WTC11 (cell line): ENCODE results near the gene RNU5B-1.

Source experiments
- ATF3 ChIP-seq: sonication (generic); formaldehyde crosslinking; conservative IDR thresholded peaks from 2 replicates; pipeline ENCODE4 v1.8.1; 2022; ENCODE audit warnings: mild to moderate bottlenecking, missing genetic modification reagents
- CBFB ChIP-seq: sonication (generic); formaldehyde crosslinking; IDR thresholded peaks from 2 replicates; pipeline ENCODE4 v1.8.1; 2022; ENCODE audit warnings: mild to moderate bottlenecking, low read depth, missing genetic modification reagents
- CREB1 ChIP-seq: sonication (generic); formaldehyde crosslinking; IDR thresholded peaks from 2 replicates; pipeline ENCODE4 v1.8.0; 2023; ENCODE audit warnings: mild to moderate bottlenecking, missing genetic modification reagents
- CTCF ChIP-seq: fragments of 200-600 bp; IDR thresholded peaks from 2 replicates; pipeline ENCODE4 v1.8.0; 2022; ENCODE audit warnings: antibody characterized with exemption
- MAX ChIP-seq: sonication (generic); formaldehyde crosslinking; IDR thresholded peaks from 2 replicates; pipeline ENCODE4 v1.8.0; 2022; ENCODE audit warnings: mild to moderate bottlenecking, missing genetic modification reagents
- MLX ChIP-seq: sonication (generic); formaldehyde crosslinking; IDR thresholded peaks from 2 replicates; pipeline ENCODE4 v1.8.1; 2023; ENCODE audit warnings: mild to moderate bottlenecking, missing genetic modification reagents, moderate library complexity
- MYBL2 ChIP-seq: sonication (generic); formaldehyde crosslinking; IDR thresholded peaks from 2 replicates; pipeline ENCODE4 v1.8.1; 2023; ENCODE audit warnings: mild to moderate bottlenecking, moderate library complexity, missing genetic modification reagents
- NR1H2 ChIP-seq: sonication (generic); formaldehyde crosslinking; IDR thresholded peaks from 2 replicates; pipeline ENCODE4 v1.9.0; 2021; ENCODE audit warnings: mild to moderate bottlenecking, moderate library complexity, missing genetic modification reagents
- NR3C1 ChIP-seq: sonication (generic); formaldehyde crosslinking; conservative IDR thresholded peaks from 2 replicates; pipeline ENCODE4 v1.8.1; 2023; ENCODE audit warnings: low read depth, mild to moderate bottlenecking, missing genetic modification reagents
- PRDM15 ChIP-seq: sonication (generic); formaldehyde crosslinking; IDR thresholded peaks from 2 replicates; pipeline ENCODE4 v1.8.0; 2022; ENCODE audit warnings: missing genetic modification reagents
- TCF7 ChIP-seq: sonication (generic); formaldehyde crosslinking; IDR thresholded peaks from 2 replicates; pipeline ENCODE4 v1.8.0; 2022; ENCODE audit warnings: mild to moderate bottlenecking, low read depth, missing genetic modification reagents, moderate library complexity
- ZBTB21 ChIP-seq: sonication (generic); formaldehyde crosslinking; IDR thresholded peaks from 2 replicates; pipeline ENCODE4 v1.8.1; 2023; ENCODE audit warnings: mild to moderate bottlenecking, missing genetic modification reagents, borderline replicate concordance
- ZBTB43 ChIP-seq: sonication (generic); formaldehyde crosslinking; IDR thresholded peaks from 2 replicates; pipeline ENCODE4 v1.8.1; 2023; ENCODE audit warnings: mild to moderate bottlenecking, missing genetic modification reagents
- ZNF317 ChIP-seq: sonication (generic); formaldehyde crosslinking; IDR thresholded peaks from 2 replicates; pipeline ENCODE4 v1.8.1; 2023; ENCODE audit warnings: low read depth, mild to moderate bottlenecking, moderate library complexity, missing genetic modification reagents, borderline replicate concordance

GRCh38 chr15:65323071-65323511 lies 18.6 kb downstream of the RNU5B-1 start:
- TF ChIP-seq TCF7 (no peak), ZBTB43 (CRISPR knock-in tag) (no peak), NR3C1 (no peak), MAX (CRISPR knock-in tag) (no peak), CTCF (no peak), CREB1 (no peak), CBFB (CRISPR knock-in tag) (no peak), ZNF317 (CRISPR knock-in tag) (no peak), MLX (CRISPR knock-in tag) (no peak), NR1H2 (CRISPR knock-in tag) (no peak), MYBL2 (CRISPR knock-in tag) (no peak), ATF3 (CRISPR knock-in tag) (no peak), ZBTB21 (CRISPR knock-in tag) (no peak), PRDM15 (no peak)
